ENCODE measurements around the gene TREM1. TPM values are rescaled to one million over a fixed set of nuclear protein-coding genes. Genes with fewer than 3 reads are reported as not detected.
A peak's percentile ranks its signal among the peaks of the same experiment; 100 is the strongest.

TREM1 gene
- total RNA-seq, 6 experiments from 2014 or later, result 0.51 to 3.3 (median 0.88) TPM; not detected in 1

DNA sequence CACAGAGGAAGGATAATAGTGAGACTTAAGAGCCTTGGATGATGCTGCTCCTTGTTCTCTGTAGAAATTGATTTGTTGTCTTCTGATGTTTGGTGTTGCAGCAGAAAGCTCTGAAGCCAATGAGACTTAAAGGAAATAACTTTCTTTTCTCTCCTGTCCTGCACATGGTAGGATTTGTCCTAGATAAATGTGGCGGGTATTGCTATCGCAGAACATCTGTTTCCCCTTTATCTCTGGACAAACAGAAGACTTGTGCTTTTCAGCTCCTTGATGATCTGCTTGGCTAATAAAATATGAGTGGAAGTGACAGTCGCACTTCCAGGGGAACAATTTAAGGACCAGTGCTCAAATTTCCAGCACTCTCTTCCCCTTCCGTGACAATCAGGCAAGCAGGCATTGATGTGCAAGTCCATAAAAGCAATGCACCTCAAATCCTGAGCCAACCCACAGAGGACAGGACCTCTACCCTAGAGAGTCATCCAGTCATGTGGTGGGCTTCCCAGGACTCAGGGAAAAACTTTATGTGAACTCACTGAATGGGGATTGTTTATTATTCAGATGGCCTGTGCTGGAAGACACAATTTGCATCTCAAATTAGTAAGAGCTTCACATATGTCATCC is 39.1 kb upstream of the TREM1 start:
- Histone ChIP-seq H3K4me1 (no peaks in the 10 kb centered on the region), H3K9me3 (no peaks in the 10 kb centered on the region), H3K27ac (no peak overlapping the region), H3K36me3 (no peaks in the 10 kb centered on the region), H3K27me3 (peaks cover 0 to 17% of the 10 kb centered on the region in 2 donors), H3K4me3 (no peak overlapping the region)
- DNase-seq (no peak), ATAC-seq (no peak)
- intact Hi-C loops (cut with DNase I), result no loop called here
- WGBS (ENCODE audit: insufficient coverage, low coverage, low lambda C conversion rate, missing lambda C conversion rate), result 65% methylated on average over 3 of the region's 4 CpGs
- TF ChIP-seq POLR2A (IDR thresholded peaks at IDR 0.05), result no peak
- TF ChIP-seq, protein P1, sequence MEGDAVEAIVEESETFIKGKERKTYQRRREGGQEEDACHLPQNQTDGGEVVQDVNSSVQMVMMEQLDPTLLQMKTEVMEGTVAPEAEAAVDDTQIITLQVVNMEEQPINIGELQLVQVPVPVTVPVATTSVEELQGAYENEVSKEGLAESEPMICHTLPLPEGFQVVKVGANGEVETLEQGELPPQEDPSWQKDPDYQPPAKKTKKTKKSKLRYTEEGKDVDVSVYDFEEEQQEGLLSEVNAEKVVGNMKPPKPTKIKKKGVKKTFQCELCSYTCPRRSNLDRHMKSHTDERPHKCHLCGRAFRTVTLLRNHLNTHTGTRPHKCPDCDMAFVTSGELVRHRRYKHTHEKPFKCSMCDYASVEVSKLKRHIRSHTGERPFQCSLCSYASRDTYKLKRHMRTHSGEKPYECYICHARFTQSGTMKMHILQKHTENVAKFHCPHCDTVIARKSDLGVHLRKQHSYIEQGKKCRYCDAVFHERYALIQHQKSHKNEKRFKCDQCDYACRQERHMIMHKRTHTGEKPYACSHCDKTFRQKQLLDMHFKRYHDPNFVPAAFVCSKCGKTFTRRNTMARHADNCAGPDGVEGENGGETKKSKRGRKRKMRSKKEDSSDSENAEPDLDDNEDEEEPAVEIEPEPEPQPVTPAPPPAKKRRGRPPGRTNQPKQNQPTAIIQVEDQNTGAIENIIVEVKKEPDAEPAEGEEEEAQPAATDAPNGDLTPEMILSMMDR (IDR thresholded peaks at IDR 0.05), result no peak

DNA sequence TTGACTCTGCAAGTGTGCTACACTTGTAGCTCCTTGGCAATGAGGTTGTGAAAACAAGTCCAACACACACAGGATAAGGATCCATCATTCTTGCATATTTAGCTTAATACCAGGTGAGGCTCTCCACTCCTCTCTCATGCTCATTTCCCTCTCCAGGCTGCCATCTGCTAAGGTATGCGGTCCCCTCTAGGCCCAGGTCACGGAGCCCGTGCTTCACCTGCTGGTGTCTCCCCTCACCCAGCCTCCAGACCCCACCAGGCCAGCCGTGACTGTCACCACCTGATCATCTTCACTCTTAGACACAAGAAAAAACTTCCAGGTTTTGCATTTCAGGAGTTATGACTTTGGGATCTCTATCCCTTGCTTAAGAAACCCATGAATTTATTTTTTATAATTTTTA is 34.7 kb upstream of the TREM1 start:
- WGBS (ENCODE audit: insufficient coverage, low coverage, low lambda C conversion rate, missing lambda C conversion rate), result 71% methylated on average over 1 of the region's 4 CpGs
- DNase-seq, result no peak

DNA sequence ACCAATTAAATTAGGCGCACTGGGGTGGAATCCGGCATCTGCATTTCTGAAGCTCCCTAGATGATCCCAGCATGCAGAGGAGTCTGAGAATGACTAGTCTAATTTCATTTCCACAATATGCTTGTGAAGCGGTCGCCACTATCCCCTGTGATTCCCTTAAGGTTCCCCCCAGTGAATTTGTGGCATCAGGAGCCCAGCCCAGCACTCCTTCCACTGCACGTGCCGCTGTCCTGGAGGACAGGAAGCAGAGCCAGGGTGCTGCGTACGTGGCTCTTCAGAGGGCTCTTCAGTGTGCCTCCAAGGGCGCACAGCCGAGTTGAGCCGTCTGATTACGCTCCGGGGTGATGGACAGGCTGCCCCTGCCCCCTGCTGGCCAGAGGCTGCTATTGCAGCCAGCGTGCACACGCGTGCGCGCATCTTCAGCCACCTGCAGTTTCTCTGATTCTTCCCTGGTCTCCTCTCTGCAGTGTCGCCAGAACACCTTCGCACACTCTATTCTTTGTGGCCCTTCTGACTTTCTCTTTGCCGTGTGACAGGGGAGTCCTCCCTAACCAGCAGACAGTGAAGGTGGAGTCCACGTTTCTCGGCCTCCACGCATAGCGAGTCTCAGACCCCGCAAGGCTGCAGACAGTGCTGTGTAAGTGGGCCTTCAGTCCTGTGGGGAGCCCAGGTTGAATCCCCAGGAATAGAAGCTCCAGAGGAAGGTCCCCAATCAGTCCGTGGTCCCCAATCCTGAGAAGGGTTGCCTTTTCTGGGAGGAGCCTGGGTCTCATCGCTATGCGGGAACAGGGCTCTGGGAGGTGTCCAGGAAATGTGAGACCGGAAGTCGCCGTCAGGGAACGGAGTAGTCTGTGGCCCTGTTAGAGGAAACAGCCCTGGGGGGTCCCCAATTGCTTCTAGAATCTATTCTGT is 32.4 kb upstream of the TREM1 start:
- no peaks in the 10 kb centered on the region for H3K4me1 ChIP-seq
- intact Hi-C loops (cut with DNase I), result no loop called here
- H3K9me3 ChIP-seq, result no peaks in the 10 kb centered on the region
- no peak overlapping the region for H3K27ac ChIP-seq
- H3K36me3 ChIP-seq, result no peaks in the 10 kb centered on the region
- peaks cover 0 to 15% of the 10 kb centered on the region in 2 donors for H3K27me3 ChIP-seq
- 19% methylated on average over 19 of the region's 33 CpGs for WGBS (ENCODE audit: insufficient coverage, low coverage, low lambda C conversion rate, missing lambda C conversion rate)
- DNase-seq (peak; percentile 78 to 86 (median 83)), ATAC-seq (peak; percentile 99 to 100 (median 100))
- no peak for TF ChIP-seq POLR2A (IDR thresholded peaks at IDR 0.05)
- TF ChIP-seq, protein P1 (IDR thresholded peaks at IDR 0.05), result peak; percentile 97 to 100 (median 100)
- peak overlapping the region in 1 of 3 donors; percentile 27 for H3K4me3 ChIP-seq

More for the DNA sequence above, 34.7 kb upstream of the TREM1 start:
- intact Hi-C loops (cut with DNase I), result no loop called here
- TF ChIP-seq, protein P1 (IDR thresholded peaks at IDR 0.05), result no peak
- no peak for TF ChIP-seq POLR2A (IDR thresholded peaks at IDR 0.05)
- no peak overlapping the region for H3K4me3 ChIP-seq
- no peaks in the 10 kb centered on the region for H3K4me1 ChIP-seq
- no peaks in the 10 kb centered on the region for H3K36me3 ChIP-seq
- H3K27ac ChIP-seq, result no peak overlapping the region
- H3K27me3 ChIP-seq, result peaks cover 0 to 22% of the 10 kb centered on the region in 2 donors
- H3K9me3 ChIP-seq, result no peaks in the 10 kb centered on the region
- no peak for ATAC-seq

DNA sequence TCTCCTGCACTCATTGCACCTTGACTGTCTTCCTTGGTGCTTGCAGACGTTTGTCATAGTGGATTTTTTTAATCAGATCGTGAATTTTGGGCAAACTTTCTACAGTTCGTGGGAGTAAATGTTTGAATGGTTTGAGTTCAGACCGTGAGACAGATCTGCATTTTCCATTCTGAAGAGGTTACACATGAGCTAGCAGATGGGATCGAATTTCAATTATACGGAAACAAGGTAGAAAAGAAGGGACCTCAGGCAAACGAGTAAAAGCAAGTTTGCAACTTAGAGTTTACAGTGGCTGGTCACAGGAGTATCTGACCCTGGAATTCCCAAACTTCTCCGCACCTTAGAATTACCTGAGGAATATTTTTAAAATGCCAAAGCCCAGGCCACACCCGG is 31.8 kb upstream of the TREM1 start:
- no peaks in the 10 kb centered on the region for H3K9me3 ChIP-seq
- no peak overlapping the region for H3K4me3 ChIP-seq
- TF ChIP-seq, protein P1 (IDR thresholded peaks at IDR 0.05), result no peak
- TF ChIP-seq POLR2A (IDR thresholded peaks at IDR 0.05), result no peak
- intact Hi-C loops (cut with DNase I), result no loop called here
- peaks cover 0 to 15% of the 10 kb centered on the region in 2 donors for H3K27me3 ChIP-seq
- no peak overlapping the region for H3K27ac ChIP-seq
- 23% methylated on average over 8 of the region's 9 CpGs for WGBS (ENCODE audit: insufficient coverage, low coverage, low lambda C conversion rate, missing lambda C conversion rate)
- ATAC-seq (no peak), DNase-seq (no peak)
- no peaks in the 10 kb centered on the region for H3K36me3 ChIP-seq
- no peaks in the 10 kb centered on the region for H3K4me1 ChIP-seq
